MM.1S (cell line): ENCODE measurements around the gene NMNAT3.

ENCODE experiments used
- DNase-seq: peaks from one replicate; pipeline ENCODE4 v3.0.0-alpha.2; 2015
- H2AFZ ChIP-seq: fragments of 300-600 bp; sonication (generic); 2 replicates; pipeline ENCODE4 v1.6.0; 2016; ENCODE audit warnings: antibody characterized with exemption, low read length
- H3F3A ChIP-seq: fragments of 300-600 bp; sonication (generic); 2 replicates; pipeline ENCODE4 v1.6.1; 2016; ENCODE audit warnings: mild to moderate bottlenecking, antibody characterized with exemption, low read length, moderate library complexity, mixed read lengths; ENCODE audit not compliant: insufficient read depth
- H3K27ac ChIP-seq: fragments of 300-600 bp; sonication (generic); 2 replicates; pipeline ENCODE4 v1.5.1; 2016; ENCODE audit warnings: mild to moderate bottlenecking, low read length
- H3K27me3 ChIP-seq: fragments of 300-600 bp; sonication (generic); replicated peaks from 2 replicates; pipeline ENCODE4 v1.6.0; 2016; ENCODE audit warnings: low read length; ENCODE audit not compliant: insufficient read depth
- H3K36me3 ChIP-seq: fragments of 300-600 bp; sonication (generic); replicated peaks from 2 replicates; pipeline ENCODE4 v1.6.1; 2016; ENCODE audit warnings: mild to moderate bottlenecking, low read length, mixed read lengths; ENCODE audit not compliant: insufficient read depth
- H3K4me1 ChIP-seq: fragments of 300-600 bp; sonication (generic); 2 replicates; pipeline ENCODE4 v1.6.1; 2016; ENCODE audit warnings: low read length, mixed read lengths
- H3K4me2 ChIP-seq: fragments of 300-600 bp; sonication (generic); 2 replicates; pipeline ENCODE4 v1.6.0; 2016; ENCODE audit warnings: low read depth, low read length
- H3K4me3 ChIP-seq: fragments of 300-600 bp; sonication (generic); 2 replicates; pipeline ENCODE4 v1.5.1; 2016; ENCODE audit warnings: low read length, mixed read lengths
- H3K79me2 ChIP-seq: fragments of 300-600 bp; sonication (generic); 2 replicates; pipeline ENCODE4 v1.6.1; 2016; ENCODE audit warnings: mixed run types, low read length, mixed read lengths
- H3K9ac ChIP-seq: fragments of 300-600 bp; sonication (generic); 2 replicates; pipeline ENCODE4 v1.6.1; 2016; ENCODE audit warnings: low read length, mixed read lengths
- H3K9me2 ChIP-seq: fragments of 300-600 bp; sonication (generic); replicated peaks from 2 replicates; pipeline ENCODE4 v1.6.1; 2016; ENCODE audit warnings: mild to moderate bottlenecking, low read length, mixed read lengths; ENCODE audit not compliant: insufficient read depth
- H3K9me3 ChIP-seq: fragments of 300-600 bp; sonication (generic); replicated peaks from 2 replicates; pipeline ENCODE4 v1.6.1; 2016; ENCODE audit warnings: mild to moderate bottlenecking, low read length, mixed read lengths; ENCODE audit not compliant: insufficient read depth
- H4K20me1 ChIP-seq: fragments of 300-600 bp; sonication (generic); 2 replicates; pipeline ENCODE4 v1.6.1; 2016; ENCODE audit warnings: mild to moderate bottlenecking, low read length, moderate library complexity, mixed read lengths; ENCODE audit not compliant: insufficient read depth
- CTCF ChIP-seq: fragments of 300-600 bp; sonication (generic); IDR thresholded peaks from 2 replicates; pipeline ENCODE4 v1.5.1; 2016; ENCODE audit warnings: antibody characterized with exemption, low read length, mixed read lengths
- EZH2 ChIP-seq: fragments of 300-600 bp; sonication (generic); optimal IDR thresholded peaks from 2 replicates; pipeline ENCODE3; 2017; ENCODE audit warnings: low read depth, mild to moderate bottlenecking, antibody characterized with exemption, low read length, mixed read lengths
- EZH2phosphoT487 ChIP-seq: fragments of 300-600 bp; sonication (generic); IDR thresholded peaks from 2 replicates; pipeline ENCODE4 v1.6.1; 2018; ENCODE audit warnings: antibody characterized with exemption, low read length

Gene NMNAT3

GRCh38 chr3:139670196-139670595 is 7.6 kb downstream of the NMNAT3 start:
- TF ChIP-seq CTCF (no peak), EZH2phosphoT487 (no peak), EZH2 (no peak)
- Histone ChIP-seq H2AFZ (no peak overlapping the region), H3K27me3 (no peaks in the 10 kb centered on the region), H3K9me3 (no peaks in the 10 kb centered on the region), H3K79me2 (no peaks in the 10 kb centered on the region), H3F3A (no peaks in the 10 kb centered on the region), H3K36me3 (no peaks in the 10 kb centered on the region), H3K9me2 (no peaks in the 10 kb centered on the region), H3K4me3 (no peak overlapping the region), H3K27ac (no peak overlapping the region), H3K4me1 (no peaks in the 10 kb centered on the region), H3K4me2 (no peak overlapping the region), H4K20me1 (no peaks in the 10 kb centered on the region), H3K9ac (no peak overlapping the region)
- no peak for DNase-seq

- H4K20me1 ChIP-seq, result no peaks in the 10 kb centered on the region
- no peak overlapping the region for H2AFZ ChIP-seq
- no peaks in the 10 kb centered on the region for H3K4me1 ChIP-seq
- no peak for DNase-seq
- H3K4me2 ChIP-seq, result no peak overlapping the region
- TF ChIP-seq EZH2 (no peak), CTCF (no peak), EZH2phosphoT487 (no peak)
- no peaks in the 10 kb centered on the region for H3K36me3 ChIP-seq
- H3K79me2 ChIP-seq, result no peaks in the 10 kb centered on the region
- H3K27ac ChIP-seq, result no peak overlapping the region
- H3K27me3 ChIP-seq, result no peaks in the 10 kb centered on the region
- no peaks in the 10 kb centered on the region for H3F3A ChIP-seq
- H3K9me2 ChIP-seq, result no peaks in the 10 kb centered on the region
- no peak overlapping the region for H3K4me3 ChIP-seq
- H3K9ac ChIP-seq, result no peak overlapping the region
- no peaks in the 10 kb centered on the region for H3K9me3 ChIP-seq
These were observed 9.4 kb downstream of the NMNAT3 start for GRCh38 chr3:139668332-139668731.

- Histone ChIP-seq H3K27ac (no peak overlapping the region), H4K20me1 (no peaks in the 10 kb centered on the region), H3K4me2 (no peak overlapping the region), H3K4me3 (no peak overlapping the region), H3K79me2 (no peaks in the 10 kb centered on the region), H3K9me2 (no peaks in the 10 kb centered on the region), H2AFZ (no peak overlapping the region), H3F3A (no peaks in the 10 kb centered on the region), H3K9me3 (no peaks in the 10 kb centered on the region), H3K36me3 (no peaks in the 10 kb centered on the region), H3K27me3 (no peaks in the 10 kb centered on the region), H3K4me1 (no peaks in the 10 kb centered on the region), H3K9ac (no peak overlapping the region)
- no peak for TF ChIP-seq CTCF
- no peak for TF ChIP-seq EZH2
- TF ChIP-seq EZH2phosphoT487, result no peak
- DNase-seq, result no peak
These were observed 12.8 kb downstream of the NMNAT3 start for GRCh38 chr3:139664958-139665357.
